Endothelial cell of umbilical vein (primary cell): ENCODE results near the gene GALNT17. TPM values are rescaled to one million over a fixed set of nuclear protein-coding genes. Genes with fewer than 3 reads are reported as not detected.

Experiments used
- BruUV-seq: library from RNA; stranded (reverse); fragments of 400-500 nt; replicated peaks from 2 replicates; lab custom pipeline; 2021; lab: Mats Ljungman, UMichigan
- CTCF ChIA-PET: fragments of 300-600, 350-600 bp; sonication (Branson Sonifier 250); formaldehyde crosslinking; loops from one replicate; lab custom pipeline; 2021; ENCODE audit warnings: antibody characterized with exemption, inconsistent platforms; lab: Charles Lee
- POLR2A ChIA-PET: fragments of 300-600, 350-600 bp; sonication (Branson Sonifier 250); formaldehyde crosslinking; loops from one replicate; lab custom pipeline; 2021; ENCODE audit warnings: antibody characterized with exemption, inconsistent platforms; lab: Charles Lee
- DNase-seq: peaks from one replicate; pipeline ENCODE4 v3.0.0-alpha.2; 2011; ENCODE audit warnings: low read depth, low spot score
- FAIRE-seq: peaks from 2 replicates; lab custom pipeline; 2011; peaks lifted over from hg19 to GRCh38; lab: Jason Lieb, UNC
- H2AFZ ChIP-seq: 2 replicates; pipeline ENCODE4 v1.6.0; 2012; ENCODE audit warnings: low read depth, low read length, control low read depth, inconsistent platforms
- H3K27ac ChIP-seq: 2 replicates; pipeline ENCODE4 v1.5.1; 2011; ENCODE audit warnings: low read depth, mild to moderate bottlenecking, control low read depth, low read length, moderate library complexity; ENCODE audit not compliant: insufficient read depth
- H3K27me3 ChIP-seq, 2 experiments: 2 replicates each; pipeline versions ENCODE4 v1.6.0 to v1.6.1; 2011; ENCODE audit warnings: low read length in 2 of 2, mixed read lengths in 1 of 2; ENCODE audit not compliant: control insufficient read depth in 2 of 2, insufficient read depth in 2 of 2
- H3K36me3 ChIP-seq, 2 experiments: 2 replicates in 1 of 2; 3 replicates in 1 of 2; pipeline ENCODE4 v1.5.1; 2011; ENCODE audit warnings: low read length in 2 of 2, mild to moderate bottlenecking in 1 of 2, moderate library complexity in 1 of 2; ENCODE audit not compliant: control insufficient read depth in 2 of 2, insufficient read depth in 2 of 2; ENCODE audit errors: extremely low read depth in 1 of 2
- H3K4me1 ChIP-seq: 3 replicates; pipeline ENCODE4 v1.5.1; 2011; ENCODE audit warnings: mild to moderate bottlenecking, low read length; ENCODE audit not compliant: control insufficient read depth, insufficient read depth; ENCODE audit errors: extremely low read depth
- H3K4me2 ChIP-seq: 2 replicates; pipeline ENCODE4 v1.6.1; 2011; ENCODE audit warnings: low read length, control low read depth, mixed read lengths; ENCODE audit not compliant: insufficient read depth
- H3K4me3 ChIP-seq, 3 experiments: fragments of 200-600 bp in 1 of 3; sonication (generic), shearing (Covaris generic) in 1 of 3; replicated peaks in 1 of 3; 2 replicates each; pipeline ENCODE4 v1.5.1; 2011 to 2016; ENCODE audit warnings: control low read depth in 3 of 3, low read length in 3 of 3, mild to moderate bottlenecking in 2 of 3, inconsistent platforms in 1 of 3, low read depth in 1 of 3, moderate library complexity in 1 of 3; ENCODE audit not compliant: insufficient read depth in 1 of 3
- H3K79me2 ChIP-seq: 2 replicates; pipeline ENCODE4 v1.6.0; 2012; ENCODE audit warnings: low read length, inconsistent platforms; ENCODE audit not compliant: control insufficient read depth, insufficient read depth
- H3K9ac ChIP-seq: replicated peaks from 2 replicates; pipeline ENCODE3; 2011; ENCODE audit warnings: low read length, control low read depth; ENCODE audit not compliant: insufficient read depth; ENCODE audit errors: extremely low read depth
- H3K9me1 ChIP-seq: replicated peaks from 3 replicates; pipeline ENCODE4 v1.6.0; 2011; ENCODE audit warnings: mild to moderate bottlenecking, low read length; ENCODE audit not compliant: control insufficient read depth, insufficient read depth; ENCODE audit errors: extremely low read depth
- H3K9me3 ChIP-seq: replicated peaks from 2 replicates; pipeline ENCODE4 v1.5.1; 2012; ENCODE audit warnings: low read length, inconsistent platforms; ENCODE audit not compliant: control insufficient read depth, insufficient read depth
- H4K20me1 ChIP-seq: replicated peaks from 2 replicates; pipeline ENCODE3; 2011; ENCODE audit warnings: mild to moderate bottlenecking, low read length; ENCODE audit not compliant: control insufficient read depth, insufficient read depth; ENCODE audit errors: extremely low read depth
- EZH2 ChIP-seq: IDR thresholded peaks from 2 replicates; pipeline ENCODE4 v1.6.1; 2012; ENCODE audit warnings: borderline replicate concordance, low read depth, mild to moderate bottlenecking, moderate library complexity, low read length, inconsistent platforms; ENCODE audit not compliant: severe bottlenecking
- FOS ChIP-seq: IDR thresholded peaks from 2 replicates; pipeline ENCODE4 v1.6.1; 2011; ENCODE audit warnings: mild to moderate bottlenecking, low read length, moderate library complexity, borderline replicate concordance; ENCODE audit not compliant: insufficient read depth
- GATA2 ChIP-seq: IDR thresholded peaks from 2 replicates; pipeline ENCODE4 v1.7.0; 2011; ENCODE audit warnings: low read depth, mild to moderate bottlenecking, moderate library complexity, mixed read lengths, low read length; ENCODE audit not compliant: insufficient read length, insufficient read depth
- JUN ChIP-seq: IDR thresholded peaks from 2 replicates; pipeline ENCODE4 v1.6.1; 2011; ENCODE audit warnings: borderline replicate concordance, low read depth; ENCODE audit not compliant: insufficient read length, insufficient read depth
- MYC ChIP-seq: IDR thresholded peaks from one replicate; pipeline ENCODE4 v1.6.1; 2011; ENCODE audit warnings: mild to moderate bottlenecking, low read depth, low read length
- POLR2A ChIP-seq: IDR thresholded peaks from 2 replicates; pipeline ENCODE4 v1.6.1; 2012; ENCODE audit warnings: low read depth, mild to moderate bottlenecking, control low read depth, low read length
- POLR2AphosphoS5 ChIP-seq: IDR thresholded peaks from 2 replicates; pipeline ENCODE4 v1.6.1; 2012; ENCODE audit warnings: low read depth, mild to moderate bottlenecking, control low read depth, low read length, moderate library complexity; ENCODE audit not compliant: insufficient read depth
- dilution Hi-C: fragments of 300-500 bp; cut with MboI; formaldehyde crosslinking; loops from one replicate; pipeline ENCODE4 v1.15.0; 2019; ENCODE audit warnings: low sequenced_read_pairs; ENCODE audit not compliant: extremely low pct_ligation_motif_present
- intact Hi-C: fragments of 100-400 bp; cut with micrococcal nuclease; formaldehyde crosslinking; loops from one replicate; pipeline ENCODE4 v1.10.0; 2022
- polyA plus RNA-seq, 4 experiments: library from polyadenylated mRNA; depleted of rRNA in 3 of 4; stranded (reverse) in 3 of 4; unstranded in 1 of 4; fragments of >200 nt; gene quantifications; 2 replicates each; pipeline versions ENCODE4 v1.2.1 to v1.2.3, GENCODE V29; 2011 to 2012; ENCODE audit warnings: missing spikeins in 1 of 4
- total RNA-seq: library from RNA; stranded (reverse); gene quantifications from 2 replicates; pipeline ENCODE4 v1.2.3, GENCODE V29; 2021
- TF ChIP-seq, protein P1 (sequence below): IDR thresholded peaks from 2 replicates; pipeline ENCODE4 v1.6.1; 2011; ENCODE audit not compliant: insufficient read depth, insufficient read length
- TF ChIP-seq, protein P2 (sequence below), 2 donors: IDR thresholded peaks; 1 replicate in 1 of 2; 2 replicates in 1 of 2; pipeline ENCODE4 v1.5.1; 2011; ENCODE audit warnings: low read length in 2 of 2, mild to moderate bottlenecking in 2 of 2, moderate library complexity in 2 of 2, control low read depth in 1 of 2, inconsistent platforms in 1 of 2, low read depth in 1 of 2; ENCODE audit not compliant: insufficient read depth in 1 of 2; ENCODE audit errors: extremely low read depth in 1 of 2

Gene GALNT17
- total and polyA plus RNA-seq, 2 donors (not counting 3 experiments of a cell fraction or from before 2014, with no cell fraction given): not detected

DNA sequence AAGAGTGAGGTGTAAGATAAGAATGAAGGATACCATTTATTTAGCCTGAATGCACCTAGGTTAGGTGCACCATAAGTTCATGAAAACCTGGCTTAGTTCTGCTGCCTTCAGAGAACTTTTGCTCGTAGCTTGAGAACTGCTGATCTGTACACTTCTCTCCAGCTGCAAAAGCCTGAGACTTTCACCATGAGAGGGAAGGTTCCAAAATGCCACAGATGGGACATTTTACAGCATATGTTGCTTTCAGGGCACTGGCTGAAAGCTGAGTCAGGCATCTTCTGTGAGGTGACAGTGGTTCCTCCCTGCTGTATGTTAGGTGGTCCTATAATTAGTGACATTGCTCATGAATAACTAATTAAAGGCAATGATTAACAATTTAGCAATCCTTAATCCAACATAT is 298.3 kb downstream of the GALNT17 start:
- Histone ChIP-seq H3K4me1 (no peaks in the 10 kb centered on the region), H3K9ac (no peak overlapping the region), H3K9me1 (no peaks in the 10 kb centered on the region), H3K9me3 (peaks cover 2% of the 10 kb centered on the region), H3K36me3 (no peaks in the 10 kb centered on the region), H3K27me3 (no peaks in the 10 kb centered on the region), H3K79me2 (no peaks in the 10 kb centered on the region), H3K4me3 (no peak overlapping the region), H3K4me2 (no peak overlapping the region), H4K20me1 (no peaks in the 10 kb centered on the region), H3K27ac (no peak overlapping the region), H2AFZ (no peak overlapping the region)
- intact Hi-C loops (no loop called here), dilution Hi-C loops (no loop called here)
- BruUV-seq: no TSS peak
- ChIA-PET POLR2A (no interaction called here), CTCF (no interaction called here)
- no peak for DNase-seq
- TF ChIP-seq JUN: no peak
- TF ChIP-seq POLR2A: no peak
- no peak for TF ChIP-seq POLR2AphosphoS5
- no peak for TF ChIP-seq GATA2
- no peak for TF ChIP-seq EZH2
- no peak for TF ChIP-seq MYC
- TF ChIP-seq FOS: no peak
- TF ChIP-seq, protein P1, sequence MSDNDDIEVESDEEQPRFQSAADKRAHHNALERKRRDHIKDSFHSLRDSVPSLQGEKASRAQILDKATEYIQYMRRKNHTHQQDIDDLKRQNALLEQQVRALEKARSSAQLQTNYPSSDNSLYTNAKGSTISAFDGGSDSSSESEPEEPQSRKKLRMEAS: no peak
- TF ChIP-seq, protein P2, sequence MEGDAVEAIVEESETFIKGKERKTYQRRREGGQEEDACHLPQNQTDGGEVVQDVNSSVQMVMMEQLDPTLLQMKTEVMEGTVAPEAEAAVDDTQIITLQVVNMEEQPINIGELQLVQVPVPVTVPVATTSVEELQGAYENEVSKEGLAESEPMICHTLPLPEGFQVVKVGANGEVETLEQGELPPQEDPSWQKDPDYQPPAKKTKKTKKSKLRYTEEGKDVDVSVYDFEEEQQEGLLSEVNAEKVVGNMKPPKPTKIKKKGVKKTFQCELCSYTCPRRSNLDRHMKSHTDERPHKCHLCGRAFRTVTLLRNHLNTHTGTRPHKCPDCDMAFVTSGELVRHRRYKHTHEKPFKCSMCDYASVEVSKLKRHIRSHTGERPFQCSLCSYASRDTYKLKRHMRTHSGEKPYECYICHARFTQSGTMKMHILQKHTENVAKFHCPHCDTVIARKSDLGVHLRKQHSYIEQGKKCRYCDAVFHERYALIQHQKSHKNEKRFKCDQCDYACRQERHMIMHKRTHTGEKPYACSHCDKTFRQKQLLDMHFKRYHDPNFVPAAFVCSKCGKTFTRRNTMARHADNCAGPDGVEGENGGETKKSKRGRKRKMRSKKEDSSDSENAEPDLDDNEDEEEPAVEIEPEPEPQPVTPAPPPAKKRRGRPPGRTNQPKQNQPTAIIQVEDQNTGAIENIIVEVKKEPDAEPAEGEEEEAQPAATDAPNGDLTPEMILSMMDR (IDR thresholded peaks at IDR 0.05; ENCODE audit: extremely low read depth in 1 of 2, insufficient read depth in 1 of 2, low read depth in 1 of 2, low read length in 2 of 2): no peak
- no peak for FAIRE-seq
